ENCODE results near the gene STAT2.

DNA sequence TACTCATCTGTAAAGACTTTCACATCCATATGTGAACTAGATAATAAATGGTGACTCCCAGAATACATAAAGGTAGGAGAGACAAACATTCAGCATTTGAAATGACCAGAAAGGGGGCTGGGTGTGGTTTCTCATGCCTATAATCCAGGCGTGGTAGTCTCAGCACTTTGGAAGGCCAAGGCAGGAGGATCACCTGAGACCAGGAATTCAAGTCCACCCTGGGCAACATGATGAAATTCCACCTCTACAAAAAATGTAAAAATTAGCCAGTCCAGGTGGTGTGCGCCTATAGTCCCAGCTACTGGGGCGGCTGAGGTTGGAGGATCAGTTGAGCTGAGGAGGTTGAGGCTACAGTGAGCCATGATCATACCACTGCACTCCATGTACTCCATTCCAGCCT is 55.6 kb downstream of the STAT2 start:
- TF ChIP-seq ZNF446 (CRISPR knock-in tag; IDR thresholded peaks at IDR 0.05) (no peak), ZNF317 (CRISPR knock-in tag; IDR thresholded peaks at IDR 0.05) (no peak), MED1 (CRISPR knock-in tag; IDR thresholded peaks at IDR 0.05) (no peak), HMG20A (CRISPR knock-in tag; IDR thresholded peaks at IDR 0.05; ENCODE audit: borderline replicate concordance) (no peak), NCOR1 (IDR thresholded peaks at IDR 0.05; ENCODE audit: borderline replicate concordance, low read length) (no peak), ZNF101 (CRISPR knock-in tag; IDR thresholded peaks at IDR 0.05; ENCODE audit: borderline replicate concordance, low read depth) (no peak), CENPT (CRISPR knock-in tag; IDR thresholded peaks at IDR 0.05; ENCODE audit: low read depth) (no peak)
- TF ChIP-seq, protein P1, sequence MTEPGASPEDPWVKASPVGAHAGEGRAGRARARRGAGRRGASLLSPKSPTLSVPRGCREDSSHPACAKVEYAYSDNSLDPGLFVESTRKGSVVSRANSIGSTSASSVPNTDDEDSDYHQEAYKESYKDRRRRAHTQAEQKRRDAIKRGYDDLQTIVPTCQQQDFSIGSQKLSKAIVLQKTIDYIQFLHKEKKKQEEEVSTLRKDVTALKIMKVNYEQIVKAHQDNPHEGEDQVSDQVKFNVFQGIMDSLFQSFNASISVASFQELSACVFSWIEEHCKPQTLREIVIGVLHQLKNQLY (CRISPR knock-in tag; IDR thresholded peaks at IDR 0.05) = no peak
